Measurements from ENCODE around the gene SAYSD1.

SAYSD1 gene

DNA sequence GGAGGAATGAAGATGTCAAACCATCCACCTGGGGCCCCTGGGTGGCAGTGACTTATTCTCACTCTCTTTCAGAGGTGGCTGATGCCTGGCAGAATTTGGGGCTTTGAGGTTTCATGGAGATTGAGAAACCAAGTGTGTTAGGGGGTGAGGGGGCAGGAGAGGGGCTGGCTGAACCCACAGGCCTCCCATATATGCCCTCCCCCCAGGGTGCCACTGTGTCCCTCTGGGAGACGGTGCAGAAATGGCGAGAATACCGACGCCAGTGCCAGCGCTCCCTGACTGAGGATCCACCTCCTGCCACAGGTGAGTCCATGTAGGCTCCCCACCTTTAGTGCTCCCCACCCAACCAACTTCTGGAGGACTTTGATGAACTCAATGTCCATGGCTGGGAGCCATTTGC is 58.8 kb downstream of the SAYSD1 start:
- FAIRE-seq: no peak

DNA sequence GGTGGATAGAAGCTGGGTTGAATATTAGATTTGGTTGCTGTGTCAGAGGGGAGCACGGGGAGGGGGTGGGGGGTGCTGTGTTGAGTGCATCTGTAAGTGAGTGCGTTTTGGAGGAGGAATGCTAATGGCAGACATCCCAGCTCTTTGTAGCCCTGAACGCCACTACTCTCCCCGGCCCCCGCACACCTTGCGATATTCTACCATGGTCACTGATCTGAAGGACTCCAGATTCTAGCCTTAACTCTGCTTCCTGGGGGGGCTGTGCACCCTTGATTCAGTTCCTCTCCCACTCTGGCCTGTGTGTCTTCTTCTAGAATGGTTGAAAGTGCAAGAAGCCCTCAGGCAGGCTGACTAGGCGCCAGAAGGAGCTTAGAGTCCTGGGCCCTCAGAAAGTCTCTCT is 59.3 kb downstream of the SAYSD1 start:
- FAIRE-seq: no peak

DNA sequence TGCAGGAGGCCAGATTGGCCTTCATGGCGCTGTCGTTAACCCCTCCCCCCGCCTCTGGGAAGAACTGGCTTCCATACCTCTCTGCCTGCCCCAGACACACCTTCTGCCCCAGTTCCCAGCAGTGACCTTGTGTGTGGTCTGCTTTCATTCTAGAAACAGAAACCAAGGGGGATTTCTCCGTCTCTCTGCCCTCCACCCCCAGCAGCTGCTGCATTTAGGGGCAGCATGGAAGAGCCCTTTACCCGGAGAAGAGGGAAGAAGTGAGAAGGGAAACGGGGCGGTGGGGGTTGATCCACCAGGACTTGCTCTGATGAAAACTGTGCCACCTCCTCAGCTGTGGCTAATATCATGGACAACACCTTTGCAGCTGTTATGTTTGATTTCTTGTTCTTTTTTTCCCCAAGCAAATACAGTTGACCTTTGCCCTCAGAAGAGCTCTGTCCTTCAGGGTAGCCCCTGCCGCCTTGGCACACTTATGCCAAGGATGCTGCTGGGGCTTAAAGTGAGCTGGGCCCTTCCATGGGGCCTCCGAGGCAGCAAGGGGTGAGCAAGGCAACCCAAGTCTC is 60.3 kb downstream of the SAYSD1 start:
- FAIRE-seq: no peak
